Measurements from ENCODE around the gene SMIM12.

DNA sequence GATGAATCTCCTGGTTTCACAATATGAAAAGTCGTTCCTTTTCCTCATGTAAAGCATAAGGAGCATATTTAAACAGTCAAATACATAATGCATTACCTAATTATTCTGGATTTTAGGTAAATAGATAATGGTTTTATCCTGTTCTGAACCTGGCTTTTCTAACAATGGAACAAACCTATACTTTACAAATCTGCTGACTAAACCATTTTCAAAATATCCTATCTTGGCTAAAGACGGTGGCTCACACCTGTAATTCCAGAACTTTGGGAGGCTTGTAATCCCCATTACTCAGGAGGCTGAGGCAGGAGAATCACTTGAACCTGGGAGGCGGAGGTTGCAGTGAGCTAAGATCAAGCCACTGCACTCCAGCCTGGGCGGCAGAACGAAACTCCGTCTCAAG is 2.9 kb downstream of the SMIM12 start:
- TF ChIP-seq, protein P1, sequence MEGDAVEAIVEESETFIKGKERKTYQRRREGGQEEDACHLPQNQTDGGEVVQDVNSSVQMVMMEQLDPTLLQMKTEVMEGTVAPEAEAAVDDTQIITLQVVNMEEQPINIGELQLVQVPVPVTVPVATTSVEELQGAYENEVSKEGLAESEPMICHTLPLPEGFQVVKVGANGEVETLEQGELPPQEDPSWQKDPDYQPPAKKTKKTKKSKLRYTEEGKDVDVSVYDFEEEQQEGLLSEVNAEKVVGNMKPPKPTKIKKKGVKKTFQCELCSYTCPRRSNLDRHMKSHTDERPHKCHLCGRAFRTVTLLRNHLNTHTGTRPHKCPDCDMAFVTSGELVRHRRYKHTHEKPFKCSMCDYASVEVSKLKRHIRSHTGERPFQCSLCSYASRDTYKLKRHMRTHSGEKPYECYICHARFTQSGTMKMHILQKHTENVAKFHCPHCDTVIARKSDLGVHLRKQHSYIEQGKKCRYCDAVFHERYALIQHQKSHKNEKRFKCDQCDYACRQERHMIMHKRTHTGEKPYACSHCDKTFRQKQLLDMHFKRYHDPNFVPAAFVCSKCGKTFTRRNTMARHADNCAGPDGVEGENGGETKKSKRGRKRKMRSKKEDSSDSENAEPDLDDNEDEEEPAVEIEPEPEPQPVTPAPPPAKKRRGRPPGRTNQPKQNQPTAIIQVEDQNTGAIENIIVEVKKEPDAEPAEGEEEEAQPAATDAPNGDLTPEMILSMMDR (IDR thresholded peaks at IDR 0.05; ENCODE audit: low read depth, low read length) = no peak
- no peak for TF ChIP-seq POLR2A (IDR thresholded peaks at IDR 0.05; ENCODE audit: extremely low read depth, insufficient read length)
